Ectodermal cell (in vitro differentiated cells): ENCODE measurements around the gene SLC2A6.

Source experiments
- H3K27ac ChIP-seq: 2 replicates; pipeline ENCODE4 v1.7.0; 2013; ENCODE audit warnings: mild to moderate bottlenecking, low read depth, low read length; ENCODE audit not compliant: insufficient read depth, poor library complexity, severe bottlenecking
- H3K27me3 ChIP-seq: 2 replicates; pipeline ENCODE4 v1.7.0; 2013; ENCODE audit warnings: mild to moderate bottlenecking, low read length; ENCODE audit not compliant: insufficient read depth, control insufficient read depth, poor library complexity, severe bottlenecking
- H3K36me3 ChIP-seq: one replicate; pipeline ENCODE4 v1.7.0; 2013; ENCODE audit warnings: low read length; ENCODE audit not compliant: control insufficient read depth, insufficient read depth
- H3K4me1 ChIP-seq: one replicate; pipeline ENCODE4 v1.7.0; 2013; ENCODE audit warnings: low read length; ENCODE audit not compliant: control insufficient read depth, insufficient read depth
- H3K4me3 ChIP-seq: 2 replicates; pipeline ENCODE4 v1.7.0; 2013; ENCODE audit warnings: low read depth, low read length, control low read depth; ENCODE audit not compliant: insufficient read depth
- H3K9me3 ChIP-seq: 2 replicates; pipeline ENCODE4 v1.7.0; 2013; ENCODE audit warnings: mild to moderate bottlenecking, low read length, moderate library complexity; ENCODE audit not compliant: control insufficient read depth
- WGBS, 2 experiments: methylation state at CpG; one replicate each; pipeline ENCODE4 v1.1.7; 2013; ENCODE audit warnings: missing lambda C conversion rate in 2 of 2; 5-methylcytosine and 5-hydroxymethylcytosine counted together

SLC2A6 gene

DNA sequence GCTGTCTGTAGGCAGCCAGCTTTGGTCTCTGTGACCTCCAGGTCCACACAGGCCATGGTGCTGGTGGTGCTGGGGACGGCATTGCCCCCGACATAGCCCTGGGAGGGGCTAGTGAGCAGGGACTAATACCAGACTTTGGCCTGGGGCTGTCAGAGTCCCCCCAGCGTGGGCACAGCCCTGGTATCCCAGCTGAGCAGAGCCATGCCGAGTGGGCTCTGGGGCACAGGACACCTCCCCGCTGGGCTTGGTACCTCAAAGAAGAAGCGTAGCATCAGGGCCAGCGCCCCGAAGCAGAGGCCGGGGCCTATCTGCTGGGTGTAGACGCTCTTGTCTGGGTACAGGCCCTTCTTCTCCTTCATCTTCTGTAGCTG lies 36.3 kb upstream of the SLC2A6 start:
- no peaks in the 10 kb centered on the region for H3K9me3 ChIP-seq
- whole genome bisulfite sequencing, 2 experiments, result 93 to 94% methylated on average over 10 of the region's 10 CpGs
- H3K36me3 ChIP-seq, result no peaks in the 10 kb centered on the region
- no peak overlapping the region for H3K4me3 ChIP-seq
- peaks cover 4% of the 10 kb centered on the region for H3K4me1 ChIP-seq
- no peaks in the 10 kb centered on the region for H3K27me3 ChIP-seq
- H3K27ac ChIP-seq, result no peak overlapping the region

DNA sequence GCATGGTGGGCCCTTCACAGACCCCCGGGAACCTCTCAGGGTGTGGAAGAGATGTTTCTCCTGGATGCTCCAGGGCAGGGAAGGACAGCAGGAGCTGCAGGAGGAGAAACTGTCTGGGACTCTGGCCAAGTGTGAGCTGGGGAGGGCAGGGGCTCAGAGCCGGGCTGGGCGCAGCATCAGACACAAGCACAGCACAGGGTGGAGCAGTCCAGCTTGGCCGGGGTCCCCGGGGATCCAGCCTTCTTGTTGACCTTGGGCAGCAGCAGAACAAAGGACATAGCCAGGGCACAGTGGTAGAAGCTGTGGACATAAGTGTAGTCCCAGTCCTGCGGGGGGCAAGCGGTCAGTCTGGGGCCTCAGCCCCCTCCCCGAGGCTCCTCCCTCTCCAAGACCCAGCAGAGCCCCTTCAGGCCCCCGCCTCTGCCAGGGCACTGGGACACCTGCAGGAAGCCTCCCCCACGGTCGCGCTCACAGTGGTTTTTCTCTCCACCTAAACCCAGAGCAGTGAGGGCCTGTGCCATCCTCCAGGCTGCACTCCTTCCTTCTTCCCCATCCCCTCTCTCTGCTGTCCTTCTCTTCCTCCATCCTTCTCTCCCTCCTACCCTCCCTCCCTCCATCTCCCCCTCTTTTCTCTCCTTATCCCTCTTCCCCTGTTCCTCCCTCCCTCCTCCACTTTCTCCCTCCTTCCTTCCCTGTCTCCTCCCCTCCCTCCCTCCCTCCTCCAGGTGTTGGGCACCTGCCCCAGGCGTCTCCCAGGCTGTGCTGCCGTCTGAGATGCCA lies 35.8 kb upstream of the SLC2A6 start:
- no peak overlapping the region for H3K4me3 ChIP-seq
- no peaks in the 10 kb centered on the region for H3K9me3 ChIP-seq
- no peak overlapping the region for H3K27ac ChIP-seq
- H3K4me1 ChIP-seq, result peaks cover 10% of the 10 kb centered on the region
- no peaks in the 10 kb centered on the region for H3K36me3 ChIP-seq
- H3K27me3 ChIP-seq, result no peaks in the 10 kb centered on the region
- 88 to 92% methylated on average over 14 of the region's 14 CpGs for WGBS, 2 experiments

DNA sequence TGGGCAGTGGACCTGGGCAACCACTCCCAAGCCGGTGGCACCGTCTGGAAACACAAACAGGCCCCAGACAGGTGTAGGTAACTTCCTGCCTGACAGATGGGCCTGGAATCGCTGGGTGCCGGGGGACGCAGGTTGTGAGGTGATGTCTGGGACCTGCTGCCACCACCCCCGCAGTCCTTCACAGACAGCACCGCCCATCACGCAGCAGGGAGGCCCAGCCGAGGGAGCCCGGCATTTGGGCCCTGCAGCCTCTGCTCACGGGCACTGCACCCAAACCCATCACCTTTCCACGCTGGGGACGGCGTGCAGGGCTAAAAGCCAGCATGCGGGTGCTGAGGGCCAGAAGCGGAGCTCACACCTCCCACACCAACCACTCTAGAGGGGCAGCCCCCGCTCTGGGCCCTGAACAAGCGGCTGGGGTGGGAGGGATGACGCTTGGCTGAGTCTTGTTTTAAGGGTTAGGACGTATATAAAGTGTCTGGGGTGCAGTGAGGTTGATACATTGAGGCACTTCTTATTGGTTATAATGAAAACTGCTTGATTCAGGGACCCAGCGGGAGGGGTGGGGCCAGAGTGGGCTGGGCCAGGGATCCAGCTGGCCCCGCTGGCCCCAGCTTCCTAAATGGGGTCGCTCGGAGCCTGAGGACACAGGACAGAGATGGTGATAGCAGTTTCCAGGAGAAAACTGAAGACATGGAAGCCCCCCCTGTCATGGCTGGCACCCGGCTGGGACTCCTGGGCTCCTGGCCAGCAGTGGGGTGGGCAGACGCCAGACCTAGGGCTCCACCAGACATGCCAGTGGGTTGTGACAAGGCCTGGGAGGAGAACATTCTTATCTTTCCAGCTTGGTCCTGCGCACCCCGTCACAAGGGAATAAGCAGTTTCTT lies 34.6 kb upstream of the SLC2A6 start:
- 89 to 90% methylated on average over 27 to 28 of the region's 28 CpGs for WGBS, 2 experiments

DNA sequence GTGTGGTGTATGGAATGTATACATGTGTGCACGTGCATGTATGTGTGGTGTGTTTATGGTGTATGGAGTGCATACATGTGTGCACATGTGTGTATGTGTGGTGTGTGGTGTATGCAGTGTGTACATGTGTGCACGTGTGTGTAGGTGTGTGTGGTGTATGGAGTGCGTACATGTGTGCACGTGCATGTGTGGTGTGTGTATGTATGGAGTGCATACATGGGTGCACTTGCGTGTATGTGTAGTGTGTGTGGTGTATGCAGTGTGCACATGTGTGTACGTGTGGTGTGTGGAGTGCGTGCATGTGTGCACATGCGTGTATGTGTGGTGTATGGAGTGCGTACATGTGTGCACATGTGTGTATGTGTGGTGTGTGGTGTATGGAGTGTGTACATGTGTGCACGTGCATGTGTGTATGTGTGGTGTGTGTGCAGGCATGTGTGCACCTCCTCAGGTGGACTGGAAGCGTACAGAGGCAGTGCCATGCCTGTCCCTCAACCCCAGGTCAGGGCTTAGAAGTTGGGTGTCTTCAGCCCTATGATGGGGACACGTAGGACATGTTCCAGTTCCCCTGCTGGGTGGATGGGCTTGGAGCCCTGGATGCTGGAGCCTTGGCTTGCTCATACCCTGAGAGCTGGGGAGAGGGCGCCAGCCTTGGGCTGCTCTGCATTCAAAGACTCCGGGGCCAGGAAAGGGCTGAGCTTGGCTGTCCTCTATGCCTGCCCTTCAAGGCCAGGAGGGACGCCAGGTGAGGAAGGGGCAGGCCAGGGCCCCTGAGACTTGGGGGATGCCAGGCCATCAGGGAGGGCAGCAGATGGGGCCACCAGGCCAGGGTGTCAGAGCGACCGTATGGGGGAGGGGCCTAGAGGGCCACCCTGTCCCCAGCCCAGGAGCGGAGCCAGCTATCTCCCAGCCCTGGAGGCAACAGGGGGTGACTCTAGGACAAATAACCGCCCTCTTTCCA lies 33.6 kb upstream of the SLC2A6 start:
- Histone ChIP-seq H3K27ac (no peak overlapping the region), H3K27me3 (no peaks in the 10 kb centered on the region)
- WGBS, 2 experiments, result 87% methylated on average over 19 of the region's 19 CpGs

More for the DNA sequence above, 34.6 kb upstream of the SLC2A6 start:
- no peaks in the 10 kb centered on the region for H3K36me3 ChIP-seq
- H3K9me3 ChIP-seq, result no peaks in the 10 kb centered on the region
- no peaks in the 10 kb centered on the region for H3K27me3 ChIP-seq
- H3K27ac ChIP-seq, result no peak overlapping the region
- H3K4me1 ChIP-seq, result peaks cover 20% of the 10 kb centered on the region
- no peak overlapping the region for H3K4me3 ChIP-seq

DNA sequence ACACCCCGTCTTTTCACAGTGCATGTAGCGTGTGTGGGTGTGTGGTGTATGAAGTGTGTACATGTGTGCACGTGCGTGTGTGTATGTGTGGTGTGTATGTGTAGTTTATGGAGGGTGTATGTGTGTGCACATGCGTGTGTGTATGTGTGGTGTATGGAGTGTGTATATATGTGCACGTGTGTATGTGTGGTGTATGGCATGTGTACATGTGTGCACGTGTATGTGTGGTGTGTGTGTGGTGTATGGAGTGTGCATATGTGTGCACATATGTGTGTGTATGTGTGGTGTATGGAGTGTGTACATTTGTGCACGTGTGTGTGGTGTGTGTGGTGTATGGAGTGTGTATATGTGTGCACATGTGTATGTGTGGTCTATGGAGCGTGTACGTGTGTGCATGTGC lies 32.7 kb upstream of the SLC2A6 start:
- Histone ChIP-seq H3K9me3 (no peaks in the 10 kb centered on the region), H3K4me3 (no peak overlapping the region), H3K27me3 (no peaks in the 10 kb centered on the region), H3K27ac (no peak overlapping the region), H3K36me3 (no peaks in the 10 kb centered on the region), H3K4me1 (peaks cover 20% of the 10 kb centered on the region)
- WGBS, 2 experiments, result 86 to 87% methylated on average over 10 of the region's 10 CpGs

More for the DNA sequence above, 33.6 kb upstream of the SLC2A6 start:
- Histone ChIP-seq H3K4me3 (no peak overlapping the region), H3K4me1 (peaks cover 20% of the 10 kb centered on the region), H3K36me3 (no peaks in the 10 kb centered on the region), H3K9me3 (no peaks in the 10 kb centered on the region)

DNA sequence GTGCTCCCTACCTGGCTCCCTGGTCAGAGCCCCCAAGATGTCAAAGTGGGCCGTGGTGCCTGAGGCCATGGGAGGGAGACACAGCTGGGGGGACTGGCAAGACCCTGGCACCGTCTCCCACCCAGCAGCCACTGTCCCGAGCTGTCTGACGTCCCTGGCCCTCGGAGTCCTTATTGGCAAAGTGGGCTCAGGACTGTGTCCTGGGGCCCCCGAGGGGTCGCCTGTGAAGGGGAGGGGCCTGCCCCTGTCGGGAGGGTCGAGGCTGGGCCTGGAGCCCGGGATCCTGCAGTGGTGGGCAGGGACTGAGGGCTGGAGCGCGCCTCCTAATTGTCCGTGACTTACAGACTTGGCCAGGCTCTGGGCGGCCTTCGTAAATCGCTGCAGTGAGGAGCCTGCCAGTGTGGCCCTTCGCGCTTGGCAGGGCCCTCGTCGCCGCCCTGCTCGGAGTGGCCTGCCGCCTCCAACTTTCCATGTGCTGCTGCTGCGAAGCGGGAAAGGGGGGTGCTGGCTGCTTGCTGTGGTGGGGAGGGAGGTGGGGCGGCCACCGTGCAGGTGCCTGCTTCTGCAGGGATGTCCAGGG lies 32.1 kb upstream of the SLC2A6 start:
- H3K27ac ChIP-seq, result no peak overlapping the region
- 91 to 94% methylated on average over 27 of the region's 27 CpGs for WGBS, 2 experiments

DNA sequence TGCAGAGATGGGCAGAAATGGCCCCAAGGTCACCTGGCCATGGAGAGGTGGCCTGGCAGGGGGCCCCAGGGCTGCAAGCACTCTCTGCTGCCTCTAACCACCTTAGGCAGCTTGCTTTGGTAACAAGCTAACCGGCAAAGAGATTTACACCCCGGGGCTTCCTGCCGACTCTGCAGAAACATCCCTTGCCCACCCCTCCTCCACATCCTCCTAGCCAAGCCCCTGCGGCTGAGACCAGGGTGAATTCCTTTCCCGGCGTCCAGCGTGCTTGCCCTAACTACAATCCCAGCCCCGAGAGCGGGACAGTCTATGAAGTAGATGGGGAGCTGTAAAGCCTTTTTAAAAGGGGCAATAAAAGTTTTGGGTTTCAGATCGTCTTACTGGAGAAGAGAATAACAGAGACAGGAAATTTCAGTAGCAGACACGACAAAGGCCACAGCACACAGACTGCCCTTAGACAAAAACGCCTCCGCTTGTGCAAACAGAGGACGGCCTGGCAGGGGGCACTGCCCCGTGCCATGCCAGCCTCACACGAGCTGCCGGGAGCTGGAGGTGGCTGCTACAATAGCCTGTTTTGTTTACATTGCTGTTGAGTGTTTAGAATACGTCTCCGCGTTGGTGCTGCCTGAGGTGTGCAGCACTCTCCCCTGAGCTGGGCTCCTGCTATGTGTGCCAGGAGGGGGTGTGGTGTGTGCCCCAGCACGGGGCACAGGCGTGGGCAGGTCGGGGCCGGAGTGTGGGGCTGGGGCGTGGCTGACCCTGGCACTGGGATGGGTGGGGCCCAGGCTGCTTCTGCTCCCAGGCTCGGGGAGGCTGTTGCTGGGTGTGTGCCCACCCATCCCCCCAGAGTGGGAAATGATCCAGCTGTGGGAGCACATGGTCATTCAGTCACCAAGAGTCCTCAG lies 30.5 kb upstream of the SLC2A6 start:
- H3K4me1 ChIP-seq, result peaks cover 17% of the 10 kb centered on the region
- no peak overlapping the region for H3K27ac ChIP-seq
- H3K36me3 ChIP-seq, result no peaks in the 10 kb centered on the region
- no peaks in the 10 kb centered on the region for H3K27me3 ChIP-seq
- no peak overlapping the region for H3K4me3 ChIP-seq
- WGBS, 2 experiments, result 17% methylated on average over 24 to 26 of the region's 26 CpGs
- H3K9me3 ChIP-seq, result no peaks in the 10 kb centered on the region

More for the DNA sequence above, 32.1 kb upstream of the SLC2A6 start:
- H3K9me3 ChIP-seq, result no peaks in the 10 kb centered on the region
- H3K36me3 ChIP-seq, result no peaks in the 10 kb centered on the region
- H3K4me1 ChIP-seq, result peaks cover 20% of the 10 kb centered on the region
- no peak overlapping the region for H3K4me3 ChIP-seq
- no peaks in the 10 kb centered on the region for H3K27me3 ChIP-seq

DNA sequence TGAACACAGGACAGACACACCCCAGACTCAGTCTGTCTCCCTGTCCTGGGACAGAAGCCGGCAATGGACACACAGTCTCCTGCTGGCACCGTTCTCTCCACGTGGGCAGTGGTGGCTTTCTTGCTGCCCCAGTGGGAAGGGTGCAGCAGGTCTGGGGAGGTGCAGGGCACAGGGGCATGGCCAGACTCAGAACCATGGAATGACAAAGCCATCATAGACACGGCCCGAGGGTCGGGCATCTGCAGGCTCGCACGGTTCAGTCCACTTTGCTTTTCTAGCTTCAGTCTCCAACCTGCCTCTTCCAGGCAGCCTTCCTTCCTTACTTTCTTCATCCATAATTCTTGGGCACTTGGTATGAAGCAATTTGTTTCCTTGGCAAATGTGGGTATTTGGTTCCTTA lies 29.1 kb upstream of the SLC2A6 start:
- no peak overlapping the region for H3K4me3 ChIP-seq
- WGBS, 2 experiments, result 94% methylated on average over 8 of the region's 8 CpGs

More for the DNA sequence above, 29.1 kb upstream of the SLC2A6 start:
- no peaks in the 10 kb centered on the region for H3K27me3 ChIP-seq
- H3K36me3 ChIP-seq, result no peaks in the 10 kb centered on the region
- H3K4me1 ChIP-seq, result peaks cover 16% of the 10 kb centered on the region
- peaks cover 2% of the 10 kb centered on the region for H3K9me3 ChIP-seq
- no peak overlapping the region for H3K27ac ChIP-seq
